ENCODE measurements around the gene RAPGEFL1.

RAPGEFL1 gene

GRCh38 chr17:40174514-40174913 is 2.8 kb upstream of the RAPGEFL1 start:
- Histone ChIP-seq H3K4me3 (replicated peaks; ENCODE audit: low read depth, low read length) (no peak overlapping the region), H3K27me3 (replicated peaks; ENCODE audit: control insufficient read depth, insufficient read depth, low read length) (no peaks in the 10 kb centered on the region), H3K36me3 (ENCODE audit: control insufficient read depth, insufficient read depth, low read length) (peaks cover 18% of the 10 kb centered on the region)
- no peak for DNase-seq (ENCODE audit: extremely low read depth, insufficient read length)
- TF ChIP-seq CTCF (IDR thresholded peaks at IDR 0.05; ENCODE audit: insufficient read depth, low read length, poor library complexity, severe bottlenecking): no peak

GRCh38 chr17:40175928-40176753 is 1.1 kb upstream of the RAPGEFL1 start:
- Histone ChIP-seq H3K4me3 (replicated peaks; ENCODE audit: low read depth, low read length) (no peak overlapping the region), H3K36me3 (ENCODE audit: control insufficient read depth, insufficient read depth, low read length) (peaks cover 10% of the 10 kb centered on the region), H3K27me3 (replicated peaks; ENCODE audit: control insufficient read depth, insufficient read depth, low read length) (no peaks in the 10 kb centered on the region)
- no peak for TF ChIP-seq CTCF (IDR thresholded peaks at IDR 0.05; ENCODE audit: insufficient read depth, low read length, poor library complexity, severe bottlenecking)
- no peak for DNase-seq (ENCODE audit: extremely low read depth, insufficient read length)

- DNase-seq (ENCODE audit: extremely low read depth, insufficient read length): no peak
- TF ChIP-seq CTCF (IDR thresholded peaks at IDR 0.05; ENCODE audit: insufficient read depth, low read length, poor library complexity, severe bottlenecking): no peak
- no peaks in the 10 kb centered on the region for H3K27me3 ChIP-seq (replicated peaks; ENCODE audit: control insufficient read depth, insufficient read depth, low read length)
- H3K4me3 ChIP-seq (replicated peaks; ENCODE audit: low read depth, low read length): no peak overlapping the region
- peaks cover 7% of the 10 kb centered on the region for H3K36me3 ChIP-seq (ENCODE audit: control insufficient read depth, insufficient read depth, low read length)
Observed at GRCh38 chr17:40176754-40177110, 538 bp upstream of the RAPGEFL1 start.

GRCh38 chr17:40178021-40178601 is 841 bp downstream of the RAPGEFL1 start:
- Histone ChIP-seq H3K4me3 (replicated peaks; ENCODE audit: low read depth, low read length) (no peak overlapping the region), H3K36me3 (ENCODE audit: control insufficient read depth, insufficient read depth, low read length) (peaks cover 4% of the 10 kb centered on the region), H3K27me3 (replicated peaks; ENCODE audit: control insufficient read depth, insufficient read depth, low read length) (no peaks in the 10 kb centered on the region)
- no peak for DNase-seq (ENCODE audit: extremely low read depth, insufficient read length)
- TF ChIP-seq CTCF (IDR thresholded peaks at IDR 0.05; ENCODE audit: insufficient read depth, low read length, poor library complexity, severe bottlenecking): no peak

- TF ChIP-seq CTCF (IDR thresholded peaks at IDR 0.05; ENCODE audit: insufficient read depth, low read length, poor library complexity, severe bottlenecking): no peak
- DNase-seq (ENCODE audit: extremely low read depth, insufficient read length): no peak
- Histone ChIP-seq H3K36me3 (ENCODE audit: control insufficient read depth, insufficient read depth, low read length) (peaks cover 4% of the 10 kb centered on the region), H3K4me3 (replicated peaks; ENCODE audit: low read depth, low read length) (no peak overlapping the region), H3K27me3 (replicated peaks; ENCODE audit: control insufficient read depth, insufficient read depth, low read length) (no peaks in the 10 kb centered on the region)
Observed at GRCh38 chr17:40178660-40179059, 1.4 kb downstream of the RAPGEFL1 start.
